Vagina (tissue), 2 donors: ENCODE results near the gene GALNT2.

Source experiments
- POLR2AphosphoS5 ChIP-seq, 2 donors: sonication (generic); formaldehyde crosslinking; IDR thresholded peaks; one replicate each; pipeline ENCODE4 v1.9.0; 2017; ENCODE audit warnings: antibody characterized with exemption in 2 of 2, mild to moderate bottlenecking in 2 of 2, low read depth in 1 of 2; ENCODE audit not compliant: insufficient read depth in 1 of 2
- TF ChIP-seq, protein P1 (sequence below), 3 experiments: fragments of 450-650 bp in 2 of 3; fragments of 200-600 bp in 1 of 3; sonication (generic) in 1 of 3; IDR thresholded peaks; one replicate each; pipeline ENCODE4 v1.5.1; 2017 to 2019; ENCODE audit warnings: antibody characterized with exemption in 3 of 3, mild to moderate bottlenecking in 2 of 3, moderate library complexity in 2 of 3

- TF ChIP-seq, protein P1, sequence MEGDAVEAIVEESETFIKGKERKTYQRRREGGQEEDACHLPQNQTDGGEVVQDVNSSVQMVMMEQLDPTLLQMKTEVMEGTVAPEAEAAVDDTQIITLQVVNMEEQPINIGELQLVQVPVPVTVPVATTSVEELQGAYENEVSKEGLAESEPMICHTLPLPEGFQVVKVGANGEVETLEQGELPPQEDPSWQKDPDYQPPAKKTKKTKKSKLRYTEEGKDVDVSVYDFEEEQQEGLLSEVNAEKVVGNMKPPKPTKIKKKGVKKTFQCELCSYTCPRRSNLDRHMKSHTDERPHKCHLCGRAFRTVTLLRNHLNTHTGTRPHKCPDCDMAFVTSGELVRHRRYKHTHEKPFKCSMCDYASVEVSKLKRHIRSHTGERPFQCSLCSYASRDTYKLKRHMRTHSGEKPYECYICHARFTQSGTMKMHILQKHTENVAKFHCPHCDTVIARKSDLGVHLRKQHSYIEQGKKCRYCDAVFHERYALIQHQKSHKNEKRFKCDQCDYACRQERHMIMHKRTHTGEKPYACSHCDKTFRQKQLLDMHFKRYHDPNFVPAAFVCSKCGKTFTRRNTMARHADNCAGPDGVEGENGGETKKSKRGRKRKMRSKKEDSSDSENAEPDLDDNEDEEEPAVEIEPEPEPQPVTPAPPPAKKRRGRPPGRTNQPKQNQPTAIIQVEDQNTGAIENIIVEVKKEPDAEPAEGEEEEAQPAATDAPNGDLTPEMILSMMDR (IDR thresholded peaks at IDR 0.05), result no peak
- TF ChIP-seq POLR2AphosphoS5 (IDR thresholded peaks at IDR 0.05; ENCODE audit: insufficient read depth in 1 of 2, low read depth in 1 of 2), result no peak
Observed at GRCh38 chr1:230315099-230315498, 248.1 kb downstream of the GALNT2 start.
